SK-N-DZ (cell line): ENCODE measurements around the gene CCDC18.
"Not testable (repeated sequence)": the region's sequence is repeated elsewhere in the genome, so short reads cannot be mapped to it uniquely, and the experiment has no call there.

ENCODE experiments used
- DNase-seq: peaks from one replicate; pipeline ENCODE4 v3.0.0-alpha.2; 2015; ENCODE audit warnings: low spot score

The CCDC18 gene

DNA sequence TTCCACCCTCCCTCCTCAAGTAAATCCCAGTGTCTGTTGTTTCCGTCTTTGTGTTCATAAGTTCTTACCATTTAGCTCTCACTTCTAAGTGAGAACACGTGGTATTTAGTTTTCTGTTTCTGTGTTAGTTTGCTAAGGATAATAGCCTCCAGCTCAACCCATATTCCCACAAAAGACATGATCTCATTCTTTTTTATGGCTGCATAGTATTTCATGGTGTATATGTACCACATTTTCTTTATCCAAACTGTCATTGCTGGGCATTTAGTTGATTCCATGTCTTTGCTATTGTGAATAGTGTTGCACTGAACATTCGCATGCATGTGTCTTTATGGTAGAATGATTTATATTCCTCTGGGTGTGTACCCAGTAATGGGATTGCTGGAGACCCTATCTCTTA lies 5.9 kb upstream of the CCDC18 start:
- not testable (repeated sequence) for DNase-seq

DNA sequence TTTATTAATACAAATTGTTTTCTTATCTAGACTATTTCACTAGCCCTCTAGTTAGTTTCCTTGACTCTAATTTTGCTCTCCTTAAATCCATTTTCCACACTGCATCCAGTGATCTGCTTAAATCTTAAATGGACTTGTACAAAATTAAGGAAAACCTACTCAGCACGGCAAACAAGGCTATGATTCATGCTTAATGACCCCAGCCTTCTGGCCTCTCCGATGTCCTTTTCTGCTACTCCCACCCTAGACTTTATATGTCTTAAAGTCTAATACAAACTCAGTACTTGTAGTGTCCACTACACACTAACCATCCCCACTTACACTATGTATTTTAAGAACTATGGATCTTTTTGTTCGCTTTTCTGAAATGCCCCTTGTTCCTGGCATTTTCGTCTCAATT lies 2.5 kb upstream of the CCDC18 start:
- DNase-seq, result no peak

DNA sequence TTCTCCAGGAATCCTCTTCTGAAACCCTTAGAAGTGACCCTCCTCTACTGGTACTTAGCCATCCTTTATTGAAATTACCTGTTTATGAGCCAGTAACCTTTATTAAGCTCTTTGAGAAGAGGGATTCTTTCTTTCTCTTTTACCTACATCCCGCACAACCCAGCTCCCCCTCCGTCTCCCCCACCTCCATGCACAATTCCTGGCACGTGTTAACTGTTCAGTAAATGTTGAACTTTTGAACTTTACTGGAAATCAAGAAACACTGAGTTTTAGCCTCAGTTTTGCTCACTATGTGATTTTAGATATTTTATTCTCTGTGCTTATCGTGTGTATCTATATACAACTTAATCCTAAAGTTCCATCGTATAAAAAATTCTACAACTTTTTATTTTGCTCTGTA lies 2.1 kb upstream of the CCDC18 start:
- DNase-seq, result no peak

DNA sequence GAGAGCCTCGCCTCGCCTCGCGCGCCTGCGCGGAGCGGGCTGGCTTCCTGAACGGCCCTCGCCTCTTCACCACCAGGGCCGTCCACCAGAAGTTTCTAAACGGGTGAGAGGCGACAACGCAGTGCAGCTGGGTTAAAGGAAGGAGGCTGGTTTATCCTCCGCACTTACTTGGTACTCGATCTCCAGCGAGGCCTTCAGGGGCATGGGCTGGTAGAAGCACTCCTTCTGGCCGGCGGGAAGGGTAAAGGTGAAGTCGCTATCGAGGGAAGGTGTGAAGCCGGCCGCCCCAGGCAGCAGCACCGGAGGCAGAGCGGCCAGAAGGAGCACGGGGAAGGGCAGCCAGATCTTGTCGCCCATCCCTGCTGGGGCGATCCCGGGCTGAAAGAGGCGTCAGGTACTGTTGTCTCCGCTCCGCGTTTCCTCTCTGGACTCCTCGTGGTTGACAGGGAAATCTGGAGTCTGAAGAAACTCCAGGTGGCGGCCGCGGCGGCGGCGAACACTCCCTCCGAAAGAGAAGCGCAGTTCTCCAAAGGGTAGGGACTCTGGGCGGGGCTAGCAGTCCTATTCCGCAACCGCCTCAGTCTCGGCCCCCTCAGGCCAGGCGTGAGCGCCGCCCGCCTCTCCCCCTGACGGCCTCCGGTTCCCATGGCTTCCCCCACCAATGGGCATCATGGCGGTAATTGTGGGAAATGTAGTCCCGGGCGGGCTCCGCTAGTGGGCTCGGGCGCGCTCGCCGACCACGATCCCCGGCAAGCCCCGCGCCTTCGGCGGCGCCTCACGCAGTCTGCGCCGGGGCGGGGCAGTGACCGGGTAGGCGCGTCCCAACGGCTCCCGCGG lies 420 bp upstream of the CCDC18 start, which contains the start of gene TMED5:
TSS of gene TMED5 (minus strand) at position 528 of the 837 bp plus-strand sequence. CDS start at position 357, 171 bp downstream.
- peak; percentile 96 for DNase-seq

DNA sequence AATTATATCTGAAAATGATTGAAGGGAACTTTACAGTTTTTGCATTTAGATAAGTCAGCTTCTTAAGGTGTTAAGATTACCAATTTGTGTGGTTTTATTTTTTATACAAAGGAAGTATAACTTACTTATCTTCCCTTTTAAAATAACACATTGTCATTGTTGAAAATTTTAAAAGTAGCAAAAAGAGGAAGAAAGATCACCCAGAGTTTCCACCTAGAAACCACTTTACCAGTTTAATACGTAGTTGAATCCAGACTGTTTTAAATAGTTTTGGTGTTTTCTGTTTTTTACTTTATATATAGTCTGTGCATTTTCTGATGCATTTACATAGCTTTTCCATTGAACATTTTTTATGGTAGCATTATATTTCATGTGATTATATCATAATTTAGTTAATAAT lies 6.1 kb downstream of the CCDC18 start:
- no peak for DNase-seq

DNA sequence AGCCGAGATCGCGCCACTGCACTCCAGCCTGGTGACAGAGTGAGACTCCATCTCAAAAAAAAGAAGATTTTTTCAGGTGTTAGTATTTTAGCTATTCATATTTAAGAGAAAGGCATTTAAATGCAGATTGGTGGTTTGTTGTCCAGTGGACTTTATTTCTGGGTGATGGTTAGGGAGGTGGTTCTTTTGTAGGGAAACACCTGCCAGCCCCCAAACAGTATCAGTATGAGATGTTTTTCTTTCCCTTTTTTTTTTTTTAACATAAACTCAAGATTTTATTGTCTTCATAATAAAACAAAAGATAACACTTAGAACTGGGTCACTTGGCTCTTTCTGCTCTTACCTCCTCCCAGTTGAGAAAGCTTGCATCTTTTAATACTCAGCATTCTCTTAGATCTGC lies 9.9 kb downstream of the CCDC18 start:
- DNase-seq, result no peak

DNA sequence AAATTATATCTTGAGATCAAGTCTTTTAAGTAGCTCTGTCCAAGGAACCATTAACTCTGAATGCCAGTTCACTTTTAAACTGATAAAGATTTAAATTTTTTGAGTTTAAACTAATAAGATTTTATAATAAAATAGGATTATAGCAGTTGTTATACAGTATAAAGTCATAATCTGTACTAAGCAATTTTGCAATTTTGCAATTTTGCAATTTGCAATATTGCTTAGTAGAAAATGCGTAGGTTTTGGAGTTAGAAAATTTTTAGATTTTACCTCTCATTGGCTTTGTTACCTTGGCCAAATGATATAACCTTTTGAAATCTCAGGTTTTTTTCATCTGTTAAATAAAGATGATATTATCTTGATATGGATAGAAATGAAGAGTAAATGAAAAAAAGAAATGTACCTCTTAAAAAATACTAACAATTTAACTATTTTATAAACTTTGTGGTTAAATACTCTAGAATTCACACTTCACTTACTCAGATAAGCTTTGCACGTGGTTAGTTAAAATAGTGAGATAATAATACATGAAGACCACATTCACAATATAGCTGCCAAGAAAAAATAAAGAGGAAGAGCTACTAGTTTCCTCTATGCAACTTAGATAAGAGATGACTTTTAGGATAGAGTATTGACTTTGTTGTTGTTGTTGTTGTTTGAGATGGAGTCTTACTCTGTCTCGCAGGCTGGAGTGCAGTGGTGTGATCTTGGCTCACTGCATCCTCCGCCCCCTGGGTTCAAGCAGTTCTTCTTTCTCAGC lies 13.9 kb downstream of the CCDC18 start:
- no peak for DNase-seq

DNA sequence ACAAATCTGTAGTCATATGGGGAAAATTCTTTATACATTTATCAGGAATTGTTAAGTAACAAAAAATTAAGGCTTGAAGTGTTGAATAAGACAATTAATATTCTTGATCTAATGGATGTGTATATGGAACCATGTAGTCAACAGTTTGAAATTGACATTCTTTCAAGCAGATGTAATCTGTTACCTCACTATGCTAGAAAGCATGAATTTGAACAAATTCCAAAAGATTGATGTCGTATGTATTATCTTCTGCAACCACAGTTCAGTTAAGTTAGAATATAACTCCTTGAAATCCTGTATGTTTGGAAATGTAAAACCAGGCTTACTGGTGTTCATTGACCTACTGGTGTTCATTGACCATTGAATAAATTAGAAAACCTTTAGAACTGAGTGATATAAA lies 16.1 kb downstream of the CCDC18 start:
- DNase-seq, result no peak

DNA sequence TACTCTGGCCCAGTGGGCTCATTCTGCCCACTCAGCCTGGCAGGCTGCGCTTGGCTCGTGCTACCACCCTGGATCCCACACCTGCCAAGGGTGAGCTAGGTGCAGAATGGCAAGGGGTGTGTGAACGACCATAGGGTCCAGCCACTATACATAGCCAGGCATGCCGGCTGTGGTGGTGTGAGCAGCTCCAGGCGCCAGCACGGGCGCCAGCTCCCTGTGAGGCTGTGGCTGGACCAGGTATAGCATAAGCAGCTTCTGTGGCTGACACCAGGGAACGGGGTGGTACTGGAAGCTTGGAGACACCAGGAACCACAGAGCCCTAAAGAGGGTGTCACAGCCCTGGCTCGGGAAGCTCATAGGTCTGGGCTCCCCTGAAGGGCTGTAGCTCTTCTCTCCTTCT lies 18.6 kb downstream of the CCDC18 start:
- DNase-seq, result no peak

DNA sequence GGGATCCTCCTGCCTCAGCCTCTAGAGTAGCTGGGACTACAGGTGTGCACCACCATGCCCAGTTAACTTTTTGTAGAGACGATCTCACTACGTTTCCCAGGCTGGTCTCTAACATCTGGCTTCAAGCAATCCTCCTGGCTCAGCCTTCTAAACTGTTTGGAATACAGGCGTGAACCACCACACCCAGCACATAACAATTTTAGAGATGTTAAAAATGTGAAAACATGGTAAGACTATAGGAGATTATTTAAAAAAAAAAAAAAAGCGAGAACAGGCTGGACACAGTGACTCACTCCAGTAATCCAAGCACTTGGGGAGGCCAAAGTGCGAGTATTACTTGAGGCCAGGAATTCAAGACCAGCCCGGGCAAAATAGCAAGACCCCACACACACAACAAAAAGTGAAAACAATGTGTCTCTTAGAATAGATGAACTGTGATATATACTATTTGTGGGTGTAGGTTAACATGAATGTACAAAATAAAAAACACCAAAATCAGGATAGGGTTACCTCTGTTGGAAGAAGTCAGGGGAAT lies 19.6 kb downstream of the CCDC18 start:
- DNase-seq, result no peak

DNA sequence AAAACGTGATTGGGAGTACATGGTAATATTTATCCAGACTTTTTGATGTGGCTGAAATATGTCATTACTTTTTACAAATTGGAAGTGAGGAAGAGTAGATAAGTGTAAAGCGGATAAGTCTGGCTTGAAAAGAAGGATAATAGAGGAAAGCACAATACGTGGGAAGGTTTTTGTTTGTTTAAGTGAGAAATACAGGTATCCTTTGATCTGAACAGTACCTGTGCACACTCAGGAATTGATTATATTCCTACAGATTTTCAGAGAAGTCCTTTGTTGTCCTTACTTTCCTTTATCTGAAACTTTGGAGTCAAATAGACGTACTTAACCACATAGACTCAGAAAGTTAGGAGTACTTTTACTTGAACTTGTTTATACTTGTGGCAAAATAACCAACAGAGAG lies 20.2 kb downstream of the CCDC18 start:
- no peak for DNase-seq

DNA sequence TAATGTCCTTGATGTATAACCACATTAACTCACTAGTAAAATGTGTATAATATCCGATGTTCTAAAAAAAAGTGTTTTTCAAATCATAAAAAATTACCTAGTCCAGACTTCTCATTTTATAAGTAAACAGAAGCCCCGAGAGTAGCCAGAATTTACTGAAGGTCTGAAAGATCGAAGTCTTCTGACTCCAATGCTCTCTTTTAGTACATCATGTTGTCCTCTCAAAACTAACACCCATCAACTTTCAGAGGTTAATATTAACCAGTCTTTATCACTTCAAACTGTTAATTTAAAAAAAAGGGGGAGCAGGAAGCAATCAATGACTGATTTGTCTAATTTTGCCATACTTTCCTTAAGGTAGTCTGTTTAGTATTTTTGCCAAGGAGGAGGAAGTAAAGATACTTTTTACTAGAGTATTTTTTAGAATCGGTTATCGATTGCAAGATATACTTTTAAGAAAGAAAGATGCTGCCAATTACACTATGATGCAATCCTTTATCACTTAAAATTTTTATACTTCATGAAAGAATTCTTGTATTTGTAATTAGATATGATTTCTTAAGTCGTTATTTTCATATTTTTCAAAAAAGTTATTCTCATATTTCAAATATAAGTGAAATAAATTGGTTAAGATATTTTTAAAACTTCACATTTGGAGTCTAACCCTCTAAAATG lies 25.5 kb downstream of the CCDC18 start:
- no peak for DNase-seq

DNA sequence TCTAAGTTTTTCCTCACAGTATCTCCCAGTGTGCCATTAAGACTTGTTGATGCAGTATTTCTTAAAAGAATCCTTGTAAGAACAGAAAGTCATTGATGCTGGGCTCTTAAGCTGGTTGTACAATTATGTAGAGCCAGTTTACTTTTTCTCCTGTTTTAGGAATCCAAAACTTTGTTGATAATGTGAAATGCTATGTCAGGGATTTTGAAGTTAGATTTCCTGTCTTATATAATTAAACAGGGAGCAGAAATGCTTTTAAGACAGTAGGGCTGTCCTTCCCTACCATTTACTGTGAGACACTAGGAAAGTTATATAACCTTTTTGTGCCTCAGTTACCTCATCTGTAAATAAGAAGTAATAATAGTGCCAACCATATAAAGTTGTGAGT lies 26.0 kb downstream of the CCDC18 start:
- no peak for DNase-seq

DNA sequence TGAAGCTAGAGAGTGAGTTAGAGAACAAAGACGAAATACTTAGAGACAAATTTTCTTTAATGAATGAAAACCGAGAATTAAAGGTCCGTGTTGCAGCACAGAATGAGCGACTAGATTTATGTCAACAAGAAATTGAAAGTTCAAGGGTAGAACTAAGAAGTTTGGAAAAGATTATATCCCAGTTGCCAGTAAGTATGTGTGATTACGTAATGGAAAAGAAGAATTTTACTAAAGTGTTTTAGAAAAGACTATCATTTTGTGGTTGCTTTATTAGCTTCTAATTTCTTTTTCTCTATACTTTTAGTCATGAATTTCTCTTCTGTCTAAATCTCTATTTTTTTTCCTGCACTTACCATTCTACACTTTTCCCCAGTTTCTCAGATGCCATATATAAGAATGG lies 26.7 kb downstream of the CCDC18 start:
- no peak for DNase-seq

DNA sequence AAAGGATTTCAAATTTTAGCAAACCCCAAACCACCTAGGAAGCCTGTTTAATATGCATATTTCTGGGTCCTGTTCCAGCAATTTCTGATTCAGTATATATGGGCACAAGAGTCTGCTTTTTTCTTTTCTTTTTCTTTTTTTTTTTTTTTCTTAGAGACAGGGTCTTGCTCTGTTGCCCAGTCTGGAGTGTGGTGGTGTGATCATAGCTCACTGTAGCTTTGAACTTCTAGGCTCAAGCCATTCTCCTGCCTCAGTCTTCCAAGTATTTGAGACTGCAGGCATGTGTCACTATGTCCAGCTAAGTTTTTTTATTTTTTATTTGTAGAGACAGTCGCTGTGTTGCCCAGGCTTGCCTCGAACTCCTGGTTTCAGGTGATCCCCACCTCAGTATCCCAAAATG lies 34.8 kb downstream of the CCDC18 start:
- DNase-seq, result no peak

DNA sequence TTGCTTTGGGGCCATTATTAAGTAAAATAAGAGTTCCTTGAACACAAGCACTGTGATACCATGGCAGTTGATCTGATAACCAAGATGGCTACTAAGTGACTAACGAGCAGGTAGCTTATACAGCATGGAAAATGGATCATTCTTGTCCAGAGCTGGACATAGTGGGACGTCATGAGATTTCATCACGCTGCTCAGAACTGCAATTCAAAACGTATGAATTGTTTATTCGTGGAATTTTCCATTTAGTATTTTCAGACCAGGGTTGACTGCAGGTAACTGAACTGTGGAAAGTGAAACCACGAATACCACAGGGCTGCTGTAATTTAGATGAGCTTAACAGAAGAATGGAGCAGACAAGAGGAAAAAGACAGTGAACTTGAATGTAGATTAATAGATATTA lies 38.9 kb downstream of the CCDC18 start:
- peak; percentile 0 for DNase-seq

DNA sequence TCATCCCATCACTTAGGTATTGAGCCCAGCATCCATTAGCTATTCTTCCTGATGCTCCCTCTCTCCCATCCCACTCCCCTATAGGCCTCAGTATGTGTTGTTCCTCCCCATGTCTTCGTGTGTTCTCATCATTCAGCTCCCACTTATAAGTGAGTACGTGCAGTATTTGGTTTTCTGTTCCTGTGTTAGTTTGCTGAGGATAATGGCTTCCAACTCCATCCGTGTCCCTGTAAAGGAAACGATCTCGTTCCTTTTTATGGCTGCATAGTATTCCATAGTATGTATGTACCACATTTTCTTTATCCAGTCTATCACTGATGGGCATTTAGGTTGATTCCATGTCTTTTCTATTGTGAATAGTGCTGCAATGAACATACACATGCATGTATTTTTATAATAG lies 40.2 kb downstream of the CCDC18 start:
- DNase-seq, result not testable (repeated sequence)

DNA sequence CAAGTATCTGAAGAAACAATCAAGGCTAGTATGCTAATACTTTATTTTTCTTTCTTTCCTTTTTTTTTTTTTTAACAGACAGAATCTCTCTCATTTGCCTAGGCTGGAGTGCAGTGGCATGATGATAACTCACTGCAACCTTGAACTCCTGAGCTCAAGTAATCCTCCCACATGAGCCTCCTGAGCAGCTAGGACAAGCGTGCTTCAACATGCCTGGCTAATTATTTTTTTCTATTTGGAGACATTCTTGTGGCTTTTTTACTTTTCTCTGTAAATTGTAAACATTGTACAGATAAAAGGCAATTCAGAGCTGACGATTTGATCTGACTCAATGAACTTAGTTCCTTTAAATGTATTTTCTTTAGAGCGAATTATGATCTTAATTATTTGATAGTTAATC lies 41.4 kb downstream of the CCDC18 start:
- DNase-seq, result no peak

DNA sequence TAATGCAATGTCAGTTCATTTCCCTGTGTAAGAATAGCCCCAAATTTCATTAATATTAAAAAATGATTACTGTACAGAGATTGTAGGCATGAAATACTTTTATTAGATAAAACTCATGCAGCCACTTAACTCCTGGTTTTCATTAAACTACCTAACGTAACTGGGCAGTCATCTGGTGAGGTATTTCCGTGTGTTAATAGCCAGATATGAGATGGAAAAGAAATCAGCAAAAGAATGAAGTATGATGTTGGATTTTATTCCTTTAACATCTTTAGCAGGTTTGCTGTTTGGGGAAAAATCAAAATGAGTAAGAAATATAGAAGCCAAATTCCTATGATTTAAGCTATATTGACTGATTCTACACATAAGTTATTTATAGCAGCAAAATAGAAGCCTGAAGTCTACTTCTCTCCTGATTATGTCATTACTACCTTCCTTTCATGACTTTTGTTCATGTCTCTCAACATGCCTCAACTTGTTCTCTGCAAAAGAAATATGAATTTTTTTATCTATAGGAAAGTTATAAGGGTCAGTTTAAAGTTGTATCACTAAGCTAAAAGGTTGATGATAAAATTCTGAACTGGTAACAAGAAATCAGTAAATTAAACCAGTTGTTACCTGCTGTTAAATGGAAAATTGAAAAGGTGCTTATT lies 42.6 kb downstream of the CCDC18 start:
- DNase-seq, result no peak

DNA sequence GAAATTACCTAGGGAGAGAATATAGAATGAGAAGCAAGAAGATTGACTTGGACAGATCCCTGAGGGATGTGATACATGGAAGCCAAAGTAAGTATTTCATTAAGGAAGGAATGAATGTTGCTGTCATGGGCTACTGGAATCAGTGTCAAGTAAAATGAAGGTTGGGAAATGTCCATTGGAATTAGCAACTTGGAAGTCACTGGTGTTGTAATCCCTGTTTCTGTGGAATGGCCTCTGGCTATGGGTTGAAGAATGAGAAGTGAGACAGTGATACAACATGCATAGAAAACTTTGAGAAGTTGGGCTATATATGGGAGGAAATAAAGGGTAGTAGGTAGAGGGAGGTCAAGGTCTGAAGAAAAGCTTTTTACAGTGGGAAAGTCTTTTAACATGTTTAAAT lies 54.7 kb downstream of the CCDC18 start:
- no peak for DNase-seq

DNA sequence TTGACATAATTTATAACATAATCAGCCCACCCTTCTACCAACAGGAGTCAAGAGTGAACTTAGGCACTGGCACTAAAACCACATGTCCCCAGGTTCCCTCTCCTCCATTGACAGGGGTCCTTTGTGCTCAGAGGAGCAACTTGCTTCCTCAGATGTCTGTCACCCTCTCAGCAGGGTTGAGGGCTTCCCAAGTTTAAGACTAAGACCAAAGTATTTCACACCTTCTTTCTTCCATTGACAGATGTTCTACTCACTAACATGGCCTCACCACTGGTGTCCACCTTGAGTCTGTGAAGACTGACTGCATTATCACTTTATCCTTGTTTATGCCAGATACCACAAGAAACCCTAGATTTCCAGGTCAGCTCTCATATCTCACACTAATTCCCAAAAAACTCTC lies 56.5 kb downstream of the CCDC18 start:
- DNase-seq, result no peak

DNA sequence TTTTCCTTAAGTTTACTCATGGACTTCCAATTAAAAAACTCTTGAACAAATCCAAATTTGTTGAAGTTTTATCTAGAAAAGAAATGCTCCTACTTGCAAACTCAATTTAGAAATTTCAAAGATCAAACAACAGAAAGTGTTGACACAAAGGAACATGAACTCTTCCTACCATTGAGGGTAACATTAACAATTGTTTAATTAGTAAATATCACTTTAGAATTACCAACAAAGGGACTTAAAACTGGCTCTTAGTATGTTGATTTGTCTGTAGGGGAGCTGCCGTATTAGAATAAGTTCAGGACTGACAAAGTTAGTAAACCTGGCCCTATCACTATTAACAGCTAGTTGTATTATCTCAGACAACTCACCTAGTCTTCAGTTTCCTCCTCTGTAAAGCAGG lies 57.9 kb downstream of the CCDC18 start:
- no peak for DNase-seq
